Right ventricle myocardium superior (tissue), 1 donor: ENCODE measurements around the gene PPP4C. TPM values are rescaled to one million over a fixed set of nuclear protein-coding genes. Genes with fewer than 3 reads are reported as not detected.

Experiments used
- ATAC-seq: fragments of 200-7000 bp; cut with Tn5 transposase; one replicate; pipeline ENCODE4 v1.9.1; 2020; ENCODE audit warnings: mild to moderate bottlenecking; ENCODE audit not compliant: poor library complexity
- DNase-seq: peaks from one replicate; pipeline ENCODE4 v3.0.0-alpha.2; 2020
- intact Hi-C: fragments of 100-400 bp; cut with DNase I; formaldehyde crosslinking; loops from one replicate; pipeline ENCODE4 v1.11.2; 2022
- total RNA-seq: library from RNA; stranded (reverse); fragmentation: NEBNext Ultra II Directional; extraction: Animal tissue kit (Norgen Biotek cat#: 25700); gene quantifications from one replicate; pipeline ENCODE4 v1.2.1, GENCODE V29; 2021
- donor health status: DM: no; HTN: yes; CAD: no; lungs with severe emphysema.

The PPP4C gene
- total RNA-seq, 1 donor from 2014 or later, result 33.2 TPM

DNA sequence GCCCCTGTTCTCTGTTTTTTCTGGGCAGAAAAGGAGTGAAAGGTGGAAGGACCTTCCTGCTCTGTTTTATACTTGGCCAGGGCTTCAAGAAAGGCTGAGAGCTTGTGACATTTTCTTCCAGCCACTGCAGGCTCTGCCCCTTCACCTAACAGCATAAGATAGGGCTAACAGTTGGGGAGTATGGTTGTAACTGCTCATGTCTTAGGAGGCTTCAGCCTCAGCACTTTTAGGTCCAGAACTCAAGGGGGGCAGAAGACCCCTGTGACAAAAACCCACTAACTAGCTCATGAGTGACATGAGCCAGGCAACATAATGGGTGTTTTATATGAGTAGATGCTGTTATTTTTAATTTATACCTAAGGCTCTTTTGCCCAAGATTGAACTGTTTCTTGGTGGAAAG lies 5.3 kb upstream of the PPP4C start:
- intact Hi-C loops, result no loop called here
- no peak for ATAC-seq
- no peak for DNase-seq

DNA sequence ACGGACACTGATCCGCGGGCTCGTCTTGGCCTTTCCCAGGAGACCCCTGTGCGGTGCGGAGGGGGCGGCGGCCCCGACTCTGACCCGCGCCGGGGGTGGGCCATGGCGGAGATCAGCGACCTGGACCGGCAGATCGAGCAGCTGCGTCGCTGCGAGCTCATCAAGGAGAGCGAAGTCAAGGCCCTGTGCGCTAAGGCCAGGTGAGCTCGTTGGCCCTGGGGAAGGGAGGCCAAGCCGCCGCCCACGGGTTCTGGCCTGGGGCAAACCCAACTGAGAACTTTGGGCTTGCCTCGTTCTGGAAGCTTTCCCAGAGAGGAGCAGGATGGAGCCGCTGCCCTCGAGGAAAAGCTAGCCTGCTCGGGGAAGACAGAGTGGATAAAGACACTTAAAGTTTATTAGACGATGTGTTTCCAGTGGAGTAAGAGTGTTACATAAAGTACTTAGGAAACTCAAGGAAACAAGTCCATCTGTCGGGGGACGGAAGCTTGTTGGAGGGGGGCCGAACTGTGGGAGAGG lies 540 bp downstream of the PPP4C start:
- ATAC-seq (peak; percentile 18), DNase-seq (peak; percentile 43)
- intact Hi-C loops, result no loop called here

DNA sequence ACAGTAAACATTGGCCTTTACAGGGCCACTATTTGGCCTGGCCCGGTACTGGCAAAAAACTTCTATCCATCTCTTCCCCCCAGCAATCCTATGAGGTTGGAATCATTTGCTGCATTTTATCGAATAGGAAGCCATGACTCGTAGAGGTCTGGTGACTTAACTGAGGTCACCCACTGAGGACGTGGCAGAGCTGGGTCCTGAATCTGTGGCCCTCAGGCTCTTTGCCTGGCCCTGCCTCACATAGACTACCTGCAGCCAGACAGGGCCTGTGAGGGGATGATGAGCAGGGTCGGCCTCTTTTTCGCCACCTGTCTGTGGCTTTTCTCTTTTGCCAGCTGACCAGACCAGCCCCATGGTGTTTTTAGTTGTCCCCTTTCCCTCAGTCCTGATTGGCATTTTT lies 1.9 kb downstream of the PPP4C start:
- intact Hi-C loops, result no loop called here
- ATAC-seq, result no peak
- DNase-seq, result no peak

DNA sequence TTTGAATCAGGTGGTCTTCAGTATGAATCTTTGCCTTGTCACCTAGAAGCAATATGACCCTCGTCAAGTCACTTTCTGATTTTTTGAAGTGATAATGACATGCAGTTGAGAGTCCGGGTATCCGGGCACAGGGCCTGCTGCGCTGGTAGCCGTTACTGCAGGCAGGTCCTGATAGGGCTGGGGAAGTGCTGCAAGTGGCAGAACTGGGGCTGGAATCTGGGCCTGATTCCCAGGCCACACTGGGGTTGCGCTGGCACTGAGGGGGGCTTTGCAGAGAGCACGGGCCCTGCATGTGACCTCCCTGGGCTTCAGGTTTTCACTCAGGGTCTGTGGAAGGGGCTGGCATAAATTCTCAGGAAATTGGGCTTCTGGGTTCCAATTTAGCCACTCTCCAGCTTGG lies 3.0 kb downstream of the PPP4C start:
- intact Hi-C loops, result no loop called here
- ATAC-seq (no peak), DNase-seq (no peak)

DNA sequence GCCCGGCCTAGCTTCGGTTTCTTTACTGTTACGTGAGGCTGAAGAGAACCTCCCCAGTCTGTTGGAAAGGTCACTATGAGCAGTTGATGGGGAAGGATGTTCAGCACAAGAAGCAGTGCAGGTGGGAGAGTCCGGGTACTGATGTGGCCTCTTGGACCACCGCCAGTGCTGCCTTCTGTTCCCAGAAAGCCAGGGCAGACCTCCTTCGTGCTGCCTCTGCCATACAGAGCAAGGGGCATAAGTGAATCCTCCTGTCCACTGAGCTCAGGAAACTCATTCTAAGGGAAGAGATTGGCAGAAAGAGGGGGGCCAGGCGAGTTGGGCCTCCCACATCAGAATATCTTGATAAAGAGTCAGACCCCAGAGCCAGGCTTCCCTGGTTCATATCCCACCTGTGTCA lies 3.7 kb downstream of the PPP4C start:
- ATAC-seq, result no peak
- intact Hi-C loops, result no loop called here
- DNase-seq, result no peak

DNA sequence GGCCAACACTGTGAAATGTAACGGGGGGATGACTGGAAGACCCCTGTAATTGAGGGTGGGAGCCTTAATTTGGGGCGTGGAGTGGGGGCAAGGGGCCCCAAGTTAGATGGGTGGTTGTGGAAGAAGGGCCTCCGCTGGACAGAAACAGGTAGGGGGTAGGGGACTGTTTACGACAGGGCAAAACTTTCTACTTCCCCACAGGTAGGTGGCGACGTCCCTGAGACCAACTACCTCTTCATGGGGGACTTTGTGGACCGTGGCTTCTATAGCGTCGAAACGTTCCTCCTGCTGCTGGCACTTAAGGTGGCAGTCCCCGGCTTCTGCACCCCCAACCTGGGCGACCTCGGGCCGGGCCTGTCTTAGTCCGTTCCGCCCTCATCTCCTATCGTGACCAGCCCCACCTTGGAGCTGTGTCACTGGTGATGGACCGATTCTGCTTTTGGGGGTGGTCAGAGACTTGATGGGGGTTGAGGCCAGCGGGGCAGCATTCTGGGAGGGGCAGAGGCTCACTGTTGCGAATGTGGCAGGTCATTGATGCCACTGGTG lies 6.8 kb downstream of the PPP4C start:
- ATAC-seq (no peak), DNase-seq (no peak)
- intact Hi-C loops, result no loop called here

DNA sequence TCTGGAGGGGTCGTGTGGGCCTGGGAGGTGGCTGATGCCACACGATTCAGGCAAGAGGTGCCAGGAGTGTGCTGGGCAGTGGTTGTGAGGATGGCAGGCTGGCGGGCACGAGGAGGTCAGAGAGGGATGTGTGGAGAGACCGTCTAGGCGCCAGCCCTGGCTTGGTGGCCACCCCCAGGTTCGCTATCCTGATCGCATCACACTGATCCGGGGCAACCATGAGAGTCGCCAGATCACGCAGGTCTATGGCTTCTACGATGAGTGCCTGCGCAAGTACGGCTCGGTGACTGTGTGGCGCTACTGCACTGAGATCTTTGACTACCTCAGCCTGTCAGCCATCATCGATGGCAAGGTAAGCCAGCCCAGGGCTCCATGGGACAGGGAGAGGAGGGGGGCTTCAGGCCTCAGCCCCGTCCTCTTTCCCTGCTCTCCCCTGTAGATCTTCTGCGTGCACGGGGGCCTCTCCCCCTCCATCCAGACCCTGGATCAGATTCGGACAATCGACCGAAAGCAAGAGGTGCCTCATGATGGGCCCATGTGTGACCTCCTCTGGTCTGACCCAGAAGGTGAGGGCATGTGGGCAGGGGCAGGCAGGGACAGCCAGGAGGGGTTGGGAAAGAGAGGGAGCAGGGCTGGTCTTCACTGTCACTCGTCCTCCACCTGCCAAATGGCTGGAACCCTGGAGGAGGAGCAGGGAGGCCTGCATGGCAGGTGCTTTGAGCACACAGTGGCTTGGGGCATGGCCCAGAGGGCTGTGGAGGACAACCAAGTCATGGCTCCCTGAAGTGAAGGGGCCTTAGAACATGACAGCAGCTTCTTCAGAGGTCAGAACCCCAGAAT lies 7.6 kb downstream of the PPP4C start:
- ATAC-seq (no peak), DNase-seq (no peak)
- intact Hi-C loops, result no loop called here

DNA sequence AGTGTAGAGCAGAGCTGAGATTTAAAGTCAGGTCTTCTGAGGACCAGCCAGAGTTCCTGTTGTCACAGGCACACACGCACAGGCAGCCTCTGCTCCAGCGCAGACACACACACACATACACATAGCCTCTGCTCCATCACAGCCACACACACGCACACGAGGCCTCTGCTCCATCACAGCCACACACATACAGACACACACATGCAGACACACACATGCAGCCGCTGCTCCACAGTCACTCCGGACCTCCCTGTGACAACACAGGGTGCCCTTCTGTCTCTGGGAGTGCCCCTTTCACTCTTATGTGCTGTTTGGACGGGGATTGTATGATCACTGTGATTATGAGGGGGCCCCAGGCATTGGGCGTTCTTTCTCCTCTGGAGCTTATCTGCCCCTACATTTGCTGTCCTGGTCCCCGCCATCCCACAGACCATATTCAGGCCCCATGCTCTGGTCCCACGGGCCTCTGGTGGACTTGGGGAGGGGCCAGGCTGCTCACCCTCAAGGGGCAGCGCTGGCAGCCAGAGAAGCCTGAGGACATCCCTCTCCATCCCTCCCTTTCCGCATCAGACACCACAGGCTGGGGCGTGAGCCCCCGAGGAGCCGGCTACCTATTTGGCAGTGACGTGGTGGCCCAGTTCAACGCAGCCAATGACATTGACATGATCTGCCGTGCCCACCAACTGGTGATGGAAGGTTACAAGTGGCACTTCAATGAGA lies 8.5 kb downstream of the PPP4C start:
- DNase-seq, result no peak
- no peak for ATAC-seq
- intact Hi-C loops, result no loop called here

DNA sequence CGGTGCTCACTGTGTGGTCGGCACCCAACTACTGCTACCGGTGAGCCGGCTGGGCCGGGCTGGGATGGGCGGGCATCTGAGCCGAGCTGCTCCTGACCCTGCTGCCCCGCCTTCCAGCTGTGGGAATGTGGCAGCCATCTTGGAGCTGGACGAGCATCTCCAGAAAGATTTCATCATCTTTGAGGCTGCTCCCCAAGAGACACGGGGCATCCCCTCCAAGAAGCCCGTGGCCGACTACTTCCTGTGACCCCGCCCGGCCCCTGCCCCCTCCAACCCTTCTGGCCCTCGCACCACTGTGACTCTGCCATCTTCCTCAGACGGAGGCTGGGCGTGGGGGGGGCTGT lies 9.0 kb downstream of the PPP4C start:
- DNase-seq, result peak; percentile 78
- ATAC-seq, result peak; percentile 62
- intact Hi-C loops, result no loop called here

DNA sequence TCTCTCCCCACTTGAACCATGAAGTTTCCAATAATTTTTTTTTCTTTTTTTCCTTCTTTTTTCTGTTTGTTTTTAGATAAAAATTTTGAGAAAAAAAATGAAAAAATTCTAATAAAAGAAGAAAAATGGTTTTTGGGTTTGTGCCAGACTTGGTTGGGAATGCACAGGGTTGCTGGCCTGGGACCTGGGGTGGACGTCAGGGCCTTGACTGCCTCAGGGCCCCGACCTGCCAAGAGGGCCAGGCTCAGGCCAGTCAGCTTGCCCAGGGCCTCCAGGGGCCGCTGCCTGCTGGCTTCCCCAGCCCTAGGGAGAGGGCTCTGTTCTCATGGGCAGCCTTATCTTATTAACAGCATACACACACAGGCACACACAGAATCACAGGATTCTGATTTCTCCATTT lies 9.5 kb downstream of the PPP4C start:
- ATAC-seq, result peak; percentile 30
- intact Hi-C loops, result no loop called here
- no peak for DNase-seq

DNA sequence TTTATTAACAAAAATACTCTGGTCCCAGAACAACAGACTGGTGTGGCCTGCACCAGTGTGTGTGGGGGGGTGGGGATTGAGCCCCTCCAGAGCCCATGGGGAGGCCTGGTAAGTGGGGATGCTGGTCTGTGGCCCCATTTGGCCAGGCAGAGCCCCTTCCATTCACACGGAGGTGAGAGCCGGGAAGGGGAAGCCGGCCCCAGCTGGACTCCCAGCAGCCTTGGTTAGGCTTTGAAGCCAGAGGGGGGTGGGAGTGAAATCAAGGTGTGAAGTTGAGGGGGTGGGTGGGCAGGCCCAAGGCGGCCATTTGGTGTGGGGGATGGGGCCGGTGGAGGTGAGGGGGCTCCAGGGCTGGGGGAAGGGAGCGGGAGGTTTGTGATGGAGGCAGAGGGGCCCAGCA lies 10.0 kb downstream of the PPP4C start:
- DNase-seq, result no peak
- no peak for ATAC-seq
- intact Hi-C loops, result no loop called here

DNA sequence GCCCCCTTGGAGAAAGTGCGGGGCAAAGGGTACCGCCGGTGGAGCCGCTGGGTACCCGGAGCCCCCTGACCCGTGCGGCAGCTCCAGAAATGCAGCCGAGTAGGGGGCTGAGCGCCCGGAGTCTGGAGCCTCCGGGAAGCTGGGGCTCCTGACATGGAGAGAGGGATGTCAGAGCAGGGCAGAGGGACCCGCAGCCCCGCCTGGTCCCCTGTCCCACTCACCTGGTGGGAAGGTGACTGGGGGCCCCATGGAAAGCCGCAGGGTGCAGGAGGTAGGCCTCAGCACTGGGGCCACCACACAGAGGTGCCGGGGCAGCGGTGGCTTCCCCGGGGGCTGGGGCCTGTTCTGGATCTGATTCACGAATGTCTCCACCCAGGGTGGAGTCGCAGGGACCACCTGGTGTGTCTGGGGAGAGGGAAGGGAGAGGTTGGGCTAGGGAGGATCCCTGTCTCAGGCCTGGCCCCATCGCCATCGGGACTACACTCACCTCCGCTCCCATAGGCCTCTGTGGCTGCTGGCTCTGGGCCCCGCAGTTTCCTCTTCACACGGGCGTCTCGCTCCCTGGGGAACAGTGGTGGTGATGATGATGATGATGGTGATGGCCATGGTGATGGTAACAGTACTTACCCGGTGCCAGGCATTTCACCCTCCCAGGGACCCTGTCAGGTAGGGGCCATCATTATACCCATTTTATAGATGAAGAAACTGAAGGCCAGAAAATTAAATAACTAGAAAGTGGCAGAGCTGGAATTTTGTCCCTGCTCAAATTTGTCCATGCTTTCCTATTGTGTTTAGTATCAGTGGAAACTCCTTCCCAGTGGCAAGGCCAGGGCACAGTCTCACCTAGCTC lies 10.7 kb downstream of the PPP4C start:
- DNase-seq (no peak), ATAC-seq (no peak)
- intact Hi-C loops, result no loop called here

DNA sequence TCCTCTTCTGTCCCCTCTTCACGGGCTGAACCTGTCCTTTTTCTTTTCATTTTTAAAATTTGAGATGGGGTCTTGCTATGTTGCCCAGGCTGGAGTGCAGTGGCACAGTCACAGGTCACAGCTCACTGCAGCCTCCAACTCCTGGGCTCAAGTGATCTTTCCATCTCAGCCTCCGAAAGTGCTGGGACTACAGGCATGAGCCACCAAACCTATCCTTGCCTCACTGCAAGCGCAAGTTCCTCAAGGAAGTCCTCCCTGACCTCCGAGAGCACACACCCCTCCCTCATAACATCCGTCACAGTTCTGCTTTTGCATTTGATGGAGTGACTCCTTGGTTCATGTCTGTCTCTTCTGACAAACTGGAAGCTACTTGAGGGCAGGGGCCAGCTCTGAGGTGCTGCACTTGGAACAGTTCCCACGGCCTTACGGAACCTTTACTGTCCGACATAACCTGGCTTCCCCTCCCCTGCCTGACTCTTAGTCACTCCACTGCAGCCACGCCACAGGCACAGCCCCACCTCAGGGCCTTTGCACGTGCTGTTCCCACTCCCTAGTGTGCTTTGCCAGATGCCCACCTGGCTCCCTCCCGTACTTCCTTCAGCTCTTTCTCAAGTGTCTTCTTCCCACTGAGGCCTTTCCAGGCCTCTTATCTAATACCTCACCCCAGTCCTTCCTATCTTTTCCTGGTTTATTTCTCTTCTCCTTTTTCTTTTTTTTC lies 11.5 kb downstream of the PPP4C start:
- intact Hi-C loops, result no loop called here
- no peak for ATAC-seq

DNA sequence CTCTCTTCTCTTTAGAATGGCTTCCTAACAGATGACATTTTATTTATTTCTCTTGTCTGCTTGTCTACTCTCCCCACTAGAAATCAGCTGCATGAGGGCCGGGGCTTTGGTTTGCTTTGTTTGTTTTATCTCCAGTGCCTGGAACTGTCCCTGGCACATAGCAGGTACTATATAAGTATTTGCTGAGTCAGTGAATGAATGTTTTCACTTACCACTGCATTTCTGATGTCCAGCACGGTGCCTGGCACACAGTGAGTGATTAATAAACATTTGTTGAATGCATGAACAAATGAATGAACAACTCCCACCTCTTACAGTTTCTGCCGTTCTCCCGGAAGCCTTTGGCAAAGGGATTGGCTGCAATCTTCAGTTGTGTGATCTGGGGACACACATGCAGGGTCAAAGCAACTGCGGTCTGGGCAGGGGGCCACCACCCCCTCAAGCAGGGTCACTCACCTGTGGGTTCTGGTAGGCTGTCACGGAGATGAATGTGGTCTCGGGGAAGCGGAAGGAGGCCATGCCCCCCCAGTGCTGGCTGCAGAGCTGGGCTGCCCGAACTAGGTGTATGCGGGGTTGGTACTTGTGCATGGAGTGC lies 12.5 kb downstream of the PPP4C start:
- DNase-seq (no peak), ATAC-seq (no peak)
- intact Hi-C loops, result no loop called here

More for the DNA sequence above, 11.5 kb downstream of the PPP4C start:
- DNase-seq, result no peak

DNA sequence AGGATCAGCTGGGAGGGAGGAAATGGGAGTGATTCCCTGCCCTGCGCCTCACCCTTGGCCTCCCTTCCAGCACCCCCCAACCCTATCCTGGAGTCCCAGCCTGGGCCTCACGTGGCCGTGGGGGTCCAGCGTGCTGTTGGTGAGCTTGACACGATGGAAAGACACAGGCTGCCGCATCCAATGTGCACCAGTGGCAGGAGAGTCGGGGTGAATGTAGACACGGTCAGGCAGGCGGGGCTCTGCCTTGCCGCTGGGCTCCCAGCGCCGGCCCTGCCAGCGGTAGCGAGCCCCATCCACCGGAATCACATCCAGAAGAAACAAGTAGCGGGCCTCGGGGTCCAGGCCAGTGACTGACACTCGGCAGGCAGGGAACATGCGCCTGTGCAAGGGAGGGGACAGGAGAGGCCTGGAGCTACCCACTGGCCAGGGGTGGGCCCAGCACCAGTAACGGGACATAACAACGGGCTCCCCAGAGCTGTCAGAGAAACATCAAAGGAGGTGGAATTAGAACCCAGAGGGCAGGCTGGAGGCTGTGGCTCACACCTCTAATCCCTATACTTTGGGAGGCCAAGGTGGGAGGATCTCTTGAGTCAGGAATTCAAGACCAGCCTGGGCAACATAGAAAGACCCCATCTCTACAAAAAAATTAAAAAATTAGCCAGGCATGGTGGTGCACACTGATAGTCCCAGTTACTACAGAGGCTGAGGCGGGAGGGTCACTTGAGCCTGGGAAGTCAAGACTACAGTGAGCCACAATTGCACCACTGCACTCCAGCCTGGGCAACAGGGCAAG lies 13.2 kb downstream of the PPP4C start:
- intact Hi-C loops, result no loop called here
- DNase-seq, result no peak
- no peak for ATAC-seq

DNA sequence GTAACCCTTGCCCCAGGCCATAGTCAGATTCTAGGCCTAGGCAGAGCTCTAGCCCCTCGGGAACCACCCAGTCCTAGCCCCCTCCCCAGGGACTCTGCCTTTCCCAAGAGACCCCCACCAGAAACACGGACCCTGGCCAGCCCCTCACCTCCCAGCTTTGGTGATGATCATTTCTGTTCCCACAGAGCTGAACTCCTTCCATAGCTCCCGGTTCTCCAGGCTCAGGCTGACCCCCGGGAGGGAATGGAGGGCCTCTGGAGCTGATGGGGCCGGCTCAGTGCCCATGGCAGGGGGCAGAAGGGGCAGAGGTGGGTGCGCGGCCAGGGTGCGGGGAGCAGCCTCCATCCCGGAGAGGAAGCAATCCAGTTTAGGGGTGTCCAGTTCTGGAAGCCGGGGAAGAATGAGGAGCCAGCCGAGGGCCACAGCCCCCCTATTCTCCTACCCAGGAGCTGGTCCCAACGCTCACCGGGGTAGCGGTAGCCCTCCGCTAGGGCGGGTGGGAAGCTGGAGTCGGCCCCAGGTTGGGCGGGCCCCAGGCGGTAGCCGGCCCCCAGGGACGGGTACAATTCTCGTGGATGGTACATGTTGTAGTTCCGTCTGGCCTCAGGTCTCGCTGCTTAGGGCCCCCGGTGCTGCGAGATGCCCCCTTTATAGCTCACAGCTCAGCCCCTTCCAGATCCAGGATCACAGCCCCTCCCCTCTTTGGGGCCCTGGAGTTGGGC lies 15.0 kb downstream of the PPP4C start:
- ATAC-seq (no peak), DNase-seq (no peak)
- intact Hi-C loops, result loop anchor here (10.0 kb wide), 1 partner anchor 324 kb away; no protein-coding TSS in a partner anchor
